ENCODE results near the gene FBXL13. TPM values are rescaled to one million over a fixed set of nuclear protein-coding genes. Genes with fewer than 3 reads are reported as not detected.
A peak's percentile ranks its signal among the peaks of the same experiment; 100 is the strongest.

FBXL13 gene
- total RNA-seq = 1 to 10 TPM in 1 of 2 donors, under 1 TPM in 1; 0.95 to 2.5 TPM

- H3K4me3 ChIP-seq = peak within 1 kb of the TSS; percentile 93
- DNase-seq (ENCODE audit: low spot score) = peak; percentile 63
- TF ChIP-seq, protein P1, sequence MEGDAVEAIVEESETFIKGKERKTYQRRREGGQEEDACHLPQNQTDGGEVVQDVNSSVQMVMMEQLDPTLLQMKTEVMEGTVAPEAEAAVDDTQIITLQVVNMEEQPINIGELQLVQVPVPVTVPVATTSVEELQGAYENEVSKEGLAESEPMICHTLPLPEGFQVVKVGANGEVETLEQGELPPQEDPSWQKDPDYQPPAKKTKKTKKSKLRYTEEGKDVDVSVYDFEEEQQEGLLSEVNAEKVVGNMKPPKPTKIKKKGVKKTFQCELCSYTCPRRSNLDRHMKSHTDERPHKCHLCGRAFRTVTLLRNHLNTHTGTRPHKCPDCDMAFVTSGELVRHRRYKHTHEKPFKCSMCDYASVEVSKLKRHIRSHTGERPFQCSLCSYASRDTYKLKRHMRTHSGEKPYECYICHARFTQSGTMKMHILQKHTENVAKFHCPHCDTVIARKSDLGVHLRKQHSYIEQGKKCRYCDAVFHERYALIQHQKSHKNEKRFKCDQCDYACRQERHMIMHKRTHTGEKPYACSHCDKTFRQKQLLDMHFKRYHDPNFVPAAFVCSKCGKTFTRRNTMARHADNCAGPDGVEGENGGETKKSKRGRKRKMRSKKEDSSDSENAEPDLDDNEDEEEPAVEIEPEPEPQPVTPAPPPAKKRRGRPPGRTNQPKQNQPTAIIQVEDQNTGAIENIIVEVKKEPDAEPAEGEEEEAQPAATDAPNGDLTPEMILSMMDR (IDR thresholded peaks at IDR 0.05) = peak; percentile 39
Observed at GRCh38 chr7:103074519-103075336, at the start of gene FBXL13, which contains the start of gene ARMC10. FBXL13 (minus strand) TSS chr7:103074796. ARMC10 (plus strand) TSS chr7:103075140; CDS start chr7:103075273, 133 bp downstream.

GRCh38 chr7:103123529-103123928 lies 48.9 kb upstream of the FBXL13 start:
- H3K4me3 ChIP-seq = no peak overlapping the region
- TF ChIP-seq, protein P1 (IDR thresholded peaks at IDR 0.05) = no peak
- H3K36me3 ChIP-seq = no peaks in the 10 kb centered on the region
- H3K27ac ChIP-seq = no peak overlapping the region
- H3K9me3 ChIP-seq = no peaks in the 10 kb centered on the region
- ATAC-seq (ENCODE audit: insufficient number of reproducible peaks, low FRiP score, low read depth) (no peak), DNase-seq (ENCODE audit: low spot score) (no peak)
- H3K4me1 ChIP-seq (ENCODE audit: control insufficient read depth in 1 of 2, low read depth in 2 of 2) = peaks cover 9 to 32% of the 10 kb centered on the region in 2 donors
- no peaks in the 10 kb centered on the region for H3K27me3 ChIP-seq (replicated peaks; ENCODE audit: insufficient read depth)

More at GRCh38 chr7:103074519-103075336, at the start of gene FBXL13, which contains the start of gene ARMC10:
- Histone ChIP-seq H3K36me3 (no peaks in the 10 kb centered on the region), H3K9me3 (no peaks in the 10 kb centered on the region), H3K4me1 (ENCODE audit: control insufficient read depth in 1 of 2, low read depth in 2 of 2) (peaks cover 15 to 25% of the 10 kb centered on the region in 2 donors), H3K27me3 (replicated peaks; ENCODE audit: insufficient read depth) (no peaks in the 10 kb centered on the region), H3K27ac (peak within 1 kb of the TSS; percentile 80 to 95)
- ATAC-seq (ENCODE audit: insufficient number of reproducible peaks, low FRiP score, low read depth) = peak; percentile 91

GRCh38 chr7:103121641-103122040 lies 47.0 kb upstream of the FBXL13 start:
- DNase-seq (ENCODE audit: low spot score) = no peak
- TF ChIP-seq, protein P1 (IDR thresholded peaks at IDR 0.05) = no peak
- no peaks in the 10 kb centered on the region for H3K9me3 ChIP-seq
- H3K27me3 ChIP-seq (replicated peaks; ENCODE audit: insufficient read depth) = no peaks in the 10 kb centered on the region
- H3K27ac ChIP-seq = peak overlapping the region; percentile 15 to 41
- no peak overlapping the region for H3K4me3 ChIP-seq
- H3K36me3 ChIP-seq = no peaks in the 10 kb centered on the region
- peaks cover 9 to 22% of the 10 kb centered on the region in 2 donors for H3K4me1 ChIP-seq (ENCODE audit: control insufficient read depth in 1 of 2, low read depth in 2 of 2)
- ATAC-seq (ENCODE audit: insufficient number of reproducible peaks, low FRiP score, low read depth) = no peak

DNA sequence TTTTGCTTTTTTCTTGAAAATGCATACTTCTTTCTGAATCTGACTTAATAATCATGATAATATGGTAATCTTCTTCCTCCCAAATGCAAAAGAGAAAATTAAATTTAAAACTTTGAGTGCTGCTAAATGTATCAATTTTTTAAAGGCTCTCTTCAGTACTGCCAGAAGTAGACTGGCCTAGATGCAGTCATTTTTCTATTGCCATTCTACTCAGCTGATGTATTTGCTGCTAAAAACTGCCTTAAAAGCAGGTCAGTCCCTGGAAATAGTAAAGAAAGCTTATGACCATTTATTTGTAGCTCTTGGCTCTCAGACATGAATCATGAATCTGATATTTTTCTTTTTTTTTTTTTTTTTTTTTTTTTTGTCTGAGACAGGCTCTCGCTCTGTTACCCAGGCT lies 45.8 kb upstream of the FBXL13 start:
- Histone ChIP-seq H3K27ac (peak overlapping the region; percentile 42 to 82), H3K36me3 (no peaks in the 10 kb centered on the region), H3K4me1 (ENCODE audit: control insufficient read depth in 1 of 2, low read depth in 2 of 2) (peaks cover 9 to 22% of the 10 kb centered on the region in 2 donors), H3K4me3 (no peak overlapping the region), H3K9me3 (no peaks in the 10 kb centered on the region), H3K27me3 (replicated peaks; ENCODE audit: insufficient read depth) (no peaks in the 10 kb centered on the region)
- TF ChIP-seq, protein P1 (IDR thresholded peaks at IDR 0.05) = no peak
- ATAC-seq (ENCODE audit: insufficient number of reproducible peaks, low FRiP score, low read depth) (no peak), DNase-seq (ENCODE audit: low spot score) (no peak)

GRCh38 chr7:103119791-103120291 lies 45.2 kb upstream of the FBXL13 start:
- H3K27ac ChIP-seq = peak overlapping the region; percentile 42 to 82
- no peak for DNase-seq (ENCODE audit: low spot score)

More at GRCh38 chr7:103119791-103120291, 45.2 kb upstream of the FBXL13 start:
- peaks cover 9 to 22% of the 10 kb centered on the region in 2 donors for H3K4me1 ChIP-seq (ENCODE audit: control insufficient read depth in 1 of 2, low read depth in 2 of 2)
- ATAC-seq (ENCODE audit: insufficient number of reproducible peaks, low FRiP score, low read depth) = no peak
- no peaks in the 10 kb centered on the region for H3K36me3 ChIP-seq
- no peaks in the 10 kb centered on the region for H3K9me3 ChIP-seq
- TF ChIP-seq, protein P1 (IDR thresholded peaks at IDR 0.05) = no peak
- no peak overlapping the region for H3K4me3 ChIP-seq
- H3K27me3 ChIP-seq (replicated peaks; ENCODE audit: insufficient read depth) = no peaks in the 10 kb centered on the region

Measured in thoracic aorta (tissue), 2 donors.